Right atrium auricular region (tissue), 2 donors: ENCODE measurements around the gene PTRHD1. TPM values are rescaled to one million over a fixed set of nuclear protein-coding genes. Genes with fewer than 3 reads are reported as not detected.

Experiments used
- DNase-seq: peaks from one replicate; pipeline ENCODE4 v3.0.0-alpha.2; 2019; ENCODE audit warnings: low spot score
- H3K27ac ChIP-seq, 2 donors: fragments of 200-600 bp; sonication (generic); 1 replicate in 1 of 2; 2 replicates in 1 of 2; pipeline ENCODE4 v1.5.1; 2016 to 2019
- H3K27me3 ChIP-seq, 2 donors: fragments of 200-600 bp; sonication (generic); one replicate each; pipeline versions ENCODE4 v1.5.1 to v1.6.0; 2017 to 2019
- H3K36me3 ChIP-seq: fragments of 200-600 bp; sonication (generic); one replicate; pipeline ENCODE4 v1.5.1; 2016
- H3K4me1 ChIP-seq, 2 donors: fragments of 200-600 bp; sonication (generic); one replicate each; pipeline versions ENCODE4 v1.5.1 to v1.6.0; 2017 to 2019
- H3K4me3 ChIP-seq, 2 donors: fragments of 200-600 bp; sonication (generic); 1 replicate in 1 of 2; 2 replicates in 1 of 2; pipeline ENCODE4 v1.5.1; 2017 to 2019; ENCODE audit warnings: mild to moderate bottlenecking in 1 of 2, moderate library complexity in 1 of 2
- H3K9me3 ChIP-seq, 2 donors: fragments of 200-600 bp; sonication (generic); one replicate each; pipeline ENCODE4 v1.5.1; 2019
- CTCF ChIP-seq, 2 donors: fragments of 200-600 bp; sonication (generic); IDR thresholded peaks; one replicate each; pipeline ENCODE4 v1.5.1; 2019; ENCODE audit warnings: antibody characterized with exemption in 2 of 2
- total RNA-seq, 2 donors: library from RNA; depleted of rRNA; stranded (reverse); fragments of >200 nt; gene quantifications; one replicate each; pipeline ENCODE4 v1.1.0, GENCODE V29; 2016

Gene PTRHD1
- total RNA-seq, 2 donors from 2014 or later = 12.8 to 17.7 TPM

GRCh38 chr2:24816884-24817283 is 23.7 kb upstream of the PTRHD1 start:
- Histone ChIP-seq H3K4me3 (no peak overlapping the region), H3K4me1 (peaks cover 0 to 4% of the 10 kb centered on the region in 2 donors), H3K36me3 (no peaks in the 10 kb centered on the region), H3K27ac (no peak overlapping the region), H3K27me3 (no peaks in the 10 kb centered on the region), H3K9me3 (no peaks in the 10 kb centered on the region)
- DNase-seq = peak; percentile 40
- TF ChIP-seq CTCF (IDR thresholded peaks at IDR 0.05) = no peak

- Histone ChIP-seq H3K27ac (no peak overlapping the region), H3K27me3 (no peaks in the 10 kb centered on the region), H3K4me1 (peaks cover 0 to 4% of the 10 kb centered on the region in 2 donors), H3K9me3 (no peaks in the 10 kb centered on the region), H3K4me3 (no peak overlapping the region), H3K36me3 (no peaks in the 10 kb centered on the region)
- no peak for TF ChIP-seq CTCF (IDR thresholded peaks at IDR 0.05)
- peak; percentile 16 for DNase-seq
Measured at GRCh38 chr2:24816404-24816803, 23.2 kb upstream of the PTRHD1 start.

GRCh38 chr2:24815171-24815570 is 22.0 kb upstream of the PTRHD1 start:
- no peak for TF ChIP-seq CTCF (IDR thresholded peaks at IDR 0.05)
- no peaks in the 10 kb centered on the region for H3K9me3 ChIP-seq
- H3K36me3 ChIP-seq = no peaks in the 10 kb centered on the region
- H3K4me1 ChIP-seq = peaks cover 0 to 4% of the 10 kb centered on the region in 2 donors
- no peak overlapping the region for H3K4me3 ChIP-seq
- no peaks in the 10 kb centered on the region for H3K27me3 ChIP-seq
- H3K27ac ChIP-seq = no peak overlapping the region
- DNase-seq = peak; percentile 4

- DNase-seq = no peak
- Histone ChIP-seq H3K27me3 (no peaks in the 10 kb centered on the region), H3K27ac (no peak overlapping the region), H3K9me3 (no peaks in the 10 kb centered on the region), H3K4me1 (peaks cover 0 to 4% of the 10 kb centered on the region in 2 donors), H3K4me3 (no peak overlapping the region), H3K36me3 (no peaks in the 10 kb centered on the region)
- TF ChIP-seq CTCF (IDR thresholded peaks at IDR 0.05) = no peak
Measured at GRCh38 chr2:24814516-24814915, 21.3 kb upstream of the PTRHD1 start.

- Histone ChIP-seq H3K36me3 (no peaks in the 10 kb centered on the region), H3K4me3 (no peak overlapping the region), H3K9me3 (no peaks in the 10 kb centered on the region), H3K27ac (no peak overlapping the region), H3K4me1 (no peaks in the 10 kb centered on the region), H3K27me3 (no peaks in the 10 kb centered on the region)
- DNase-seq = peak; percentile 38
- no peak for TF ChIP-seq CTCF (IDR thresholded peaks at IDR 0.05)
Measured at GRCh38 chr2:24813691-24814137, 20.5 kb upstream of the PTRHD1 start.

GRCh38 chr2:24809316-24810007 is 16.3 kb upstream of the PTRHD1 start:
- H3K27me3 ChIP-seq = no peaks in the 10 kb centered on the region
- peak; percentile 7 for DNase-seq
- TF ChIP-seq CTCF (IDR thresholded peaks at IDR 0.05) = no peak

More at GRCh38 chr2:24809316-24810007, 16.3 kb upstream of the PTRHD1 start:
- no peak overlapping the region for H3K4me3 ChIP-seq
- H3K36me3 ChIP-seq = no peaks in the 10 kb centered on the region
- H3K4me1 ChIP-seq = no peaks in the 10 kb centered on the region
- no peak overlapping the region for H3K27ac ChIP-seq
- H3K9me3 ChIP-seq = no peaks in the 10 kb centered on the region
